Naive thymus-derived CD8-positive, alpha-beta T cell (primary cell): Measurements from ENCODE around the gene ATCAY. TPM values are rescaled to one million over a fixed set of nuclear protein-coding genes. Genes with fewer than 3 reads are reported as not detected.
"Not testable (repeated sequence)": the region's sequence is repeated elsewhere in the genome, so short reads cannot be mapped to it uniquely, and the experiment has no call there.

ENCODE experiments used
- ATAC-seq, 2 donors: fragments of 150-1000 bp; cut with Tn5 transposase in 1 of 2; sonication (Bioruptor Pico), chemical (Tn5 transposase) in 1 of 2; 1 replicate in 1 of 2; 2 replicates in 1 of 2; pipeline ENCODE4 v1.10.0; 2021; ENCODE audit warnings: mild to moderate bottlenecking in 2 of 2, moderate library complexity in 2 of 2
- POLR2A ChIA-PET: fragments of 350-600 bp; sonication (Branson Sonifier 250); formaldehyde crosslinking; loops from one replicate; lab custom pipeline; 2021; ENCODE audit warnings: antibody characterized with exemption; lab: Charles Lee
- DNase-seq, 10 donors: peaks; one replicate each; pipeline versions ENCODE4 v3.0.0 to v3.0.0-alpha.2; 2020 to 2022
- H3K27ac Mint-ChIP-seq, 10 donors: one replicate each; pipeline ENCODE4 v1.8.0; 2020 to 2022; ENCODE audit warnings: mild to moderate bottlenecking in 10 of 10, mixed read lengths in 10 of 10, moderate library complexity in 4 of 10, inconsistent platforms in 1 of 10
- H3K27me3 Mint-ChIP-seq, 5 donors: one replicate each; pipeline ENCODE4 v1.8.0; 2021 to 2022; ENCODE audit warnings: mixed read lengths in 5 of 5
- H3K36me3 Mint-ChIP-seq, 3 donors: one replicate each; pipeline ENCODE4 v1.8.0; 2020 to 2022; ENCODE audit warnings: mixed read lengths in 3 of 3, mild to moderate bottlenecking in 2 of 3, inconsistent platforms in 1 of 3
- H3K4me1 Mint-ChIP-seq, 4 donors: one replicate each; pipeline ENCODE4 v1.8.0; 2021 to 2022; ENCODE audit warnings: mixed read lengths in 4 of 4
- H3K4me3 Mint-ChIP-seq, 10 donors: one replicate each; pipeline ENCODE4 v1.8.0; 2020 to 2022; ENCODE audit warnings: mild to moderate bottlenecking in 10 of 10, mixed read lengths in 10 of 10, moderate library complexity in 6 of 10, inconsistent platforms in 1 of 10
- H3K9me3 Mint-ChIP-seq, 9 donors: one replicate each; pipeline ENCODE4 v1.8.0; 2020 to 2022; ENCODE audit warnings: mixed read lengths in 9 of 9, mild to moderate bottlenecking in 3 of 9, inconsistent platforms in 1 of 9, moderate library complexity in 1 of 9
- polyA plus RNA-seq, 3 donors: library from polyadenylated mRNA; unstranded; fragments of 300-500 nt; fragmentation: Illumina TruSeq; gene quantifications; one replicate each; pipeline ENCODE4 v1.2.3, GENCODE V29; 2021
- total RNA-seq, 8 experiments: library from RNA in 2 of 8; stranded (reverse) in 2 of 8; gene quantifications; one replicate each; pipeline ENCODE4 v1.2.3 and lab custom pipeline; 2021 to 2026

Gene ATCAY
- total and polyA plus RNA-seq, 5 experiments from 2014 or later: 1.5 TPM; not detected in 4

DNA sequence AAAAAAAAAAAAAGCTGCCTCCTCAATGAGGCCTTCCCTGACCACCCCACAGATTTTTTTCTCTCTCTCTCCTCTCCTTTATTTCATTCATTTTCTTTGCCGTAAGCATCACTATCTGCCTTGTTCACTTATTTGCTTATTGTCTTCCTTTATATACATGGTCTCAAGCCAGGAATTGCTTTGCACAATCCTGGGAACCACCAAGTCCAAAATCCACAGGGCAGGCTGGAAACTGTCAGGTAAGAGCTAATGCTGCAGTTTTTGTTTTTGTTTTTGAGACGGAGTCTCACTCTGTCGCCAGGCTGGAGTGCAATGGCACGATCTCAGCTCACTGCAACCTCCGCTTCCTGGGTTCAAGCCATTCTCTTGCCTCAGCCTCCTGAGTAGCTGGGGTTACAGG, 14.5 kb downstream of the ATCAY start:
- not testable (repeated sequence) for ATAC-seq

DNA sequence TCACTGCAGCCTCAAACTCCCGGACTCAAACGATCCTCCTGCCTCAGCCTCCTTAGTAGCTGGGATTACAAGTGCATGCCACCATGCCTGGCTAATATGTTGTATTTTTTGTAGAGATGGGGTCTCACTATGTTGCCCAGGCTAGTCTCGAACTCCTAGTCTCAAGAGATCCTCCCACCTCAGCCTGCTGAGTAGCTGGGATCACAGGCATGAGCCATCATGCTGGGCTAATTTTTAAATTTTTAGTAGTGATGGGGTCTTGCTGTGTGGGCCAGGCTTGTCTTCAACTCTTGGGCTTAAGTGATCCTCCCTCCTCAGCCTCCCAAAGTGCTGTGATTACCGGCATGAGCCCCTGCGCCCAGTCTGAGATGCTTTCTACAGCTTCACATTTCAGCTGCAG, 15.3 kb downstream of the ATCAY start:
- Mint-ChIP-seq H3K36me3 (no peaks in the 10 kb centered on the region), H3K4me3 (no peak overlapping the region), H3K9me3 (peaks cover 0 to 4% (median 2%) of the 10 kb centered on the region in 9 donors), H3K27ac (peak overlapping the region in 1 of 10 donors; percentile 74), H3K4me1 (peaks cover 4 to 8% (median 6%) of the 10 kb centered on the region in 4 donors), H3K27me3 (peaks cover 0 to 7% (median 2%) of the 10 kb centered on the region in 5 donors)
- no peak for DNase-seq
- no peak for ATAC-seq
- POLR2A ChIA-PET: no interaction called here

More for the DNA sequence above, 14.5 kb downstream of the ATCAY start:
- H3K9me3 Mint-ChIP-seq, H3K27me3 Mint-ChIP-seq, H3K36me3 Mint-ChIP-seq, DNase-seq, H3K4me1 Mint-ChIP-seq, H3K27ac Mint-ChIP-seq, H3K4me3 Mint-ChIP-seq, POLR2A ChIA-PET: not testable (repeated sequence)

DNA sequence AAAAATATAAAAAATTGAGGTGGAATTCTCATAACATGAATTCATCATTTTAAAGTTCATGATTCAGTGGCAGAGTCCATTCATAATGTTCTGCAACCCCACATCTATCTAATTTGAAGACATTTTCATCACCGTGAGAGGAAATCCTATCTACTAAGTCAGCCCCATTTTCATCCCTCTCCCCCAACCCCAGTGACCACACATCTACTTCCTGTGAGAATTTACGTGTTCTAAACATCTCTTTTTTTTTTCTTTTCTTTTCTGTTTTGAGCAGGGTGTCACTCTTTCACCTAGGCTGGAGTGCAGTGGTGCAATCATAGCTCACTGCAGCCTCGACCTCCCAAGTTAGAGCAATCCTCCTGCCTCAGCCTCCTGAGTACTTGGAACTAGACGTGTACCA, 17.5 kb downstream of the ATCAY start:
- Mint-ChIP-seq H3K36me3 (no peaks in the 10 kb centered on the region), H3K9me3 (peaks cover 0 to 4% (median 2%) of the 10 kb centered on the region in 9 donors), H3K27me3 (peaks cover 0 to 8% (median 2%) of the 10 kb centered on the region in 5 donors), H3K4me3 (peak overlapping the region in 1 of 10 donors; percentile 48), H3K4me1 (peaks cover 4 to 8% (median 6%) of the 10 kb centered on the region in 4 donors), H3K27ac (peak overlapping the region in 1 of 10 donors; percentile 67)
- ATAC-seq (peak in 1 of 2 donors; percentile 63), DNase-seq (peak in 4 of 10 donors; percentile 17 to 31 (median 24))
- POLR2A ChIA-PET: no interaction called here

DNA sequence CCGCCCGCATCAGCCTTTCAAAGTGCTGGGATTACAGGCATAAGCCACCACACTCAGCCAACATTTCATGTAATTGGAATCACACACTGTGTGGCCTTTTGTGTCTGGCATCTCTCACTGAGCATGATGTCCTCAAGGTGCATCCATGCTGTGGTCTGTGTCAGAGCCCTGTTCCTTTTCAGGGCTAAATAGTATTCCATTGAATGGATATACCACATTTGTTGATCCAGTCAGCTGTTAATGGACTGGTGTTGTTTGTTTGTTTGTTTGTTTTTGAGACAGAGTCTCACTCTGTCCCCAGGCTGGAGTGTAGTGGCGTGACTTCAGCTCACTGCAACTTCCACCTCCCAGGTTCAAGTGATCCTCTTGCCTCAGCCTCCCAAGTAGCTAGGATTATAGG, 17.9 kb downstream of the ATCAY start:
- POLR2A ChIA-PET: interaction anchor here (0.6 kb wide), 1 partner anchor 65 kb away, joined by 6 read pairs; no protein-coding TSS in a partner anchor
- H3K4me3 Mint-ChIP-seq: no peak overlapping the region
- peak overlapping the region in 1 of 10 donors; percentile 67 for H3K27ac Mint-ChIP-seq
- DNase-seq (no peak), ATAC-seq (no peak)
- peaks cover 0 to 4% (median 2%) of the 10 kb centered on the region in 9 donors for H3K9me3 Mint-ChIP-seq
- no peaks in the 10 kb centered on the region for H3K36me3 Mint-ChIP-seq
- H3K4me1 Mint-ChIP-seq: peaks cover 4 to 8% (median 6%) of the 10 kb centered on the region in 4 donors
- H3K27me3 Mint-ChIP-seq: peaks cover 0 to 8% (median 2%) of the 10 kb centered on the region in 5 donors

DNA sequence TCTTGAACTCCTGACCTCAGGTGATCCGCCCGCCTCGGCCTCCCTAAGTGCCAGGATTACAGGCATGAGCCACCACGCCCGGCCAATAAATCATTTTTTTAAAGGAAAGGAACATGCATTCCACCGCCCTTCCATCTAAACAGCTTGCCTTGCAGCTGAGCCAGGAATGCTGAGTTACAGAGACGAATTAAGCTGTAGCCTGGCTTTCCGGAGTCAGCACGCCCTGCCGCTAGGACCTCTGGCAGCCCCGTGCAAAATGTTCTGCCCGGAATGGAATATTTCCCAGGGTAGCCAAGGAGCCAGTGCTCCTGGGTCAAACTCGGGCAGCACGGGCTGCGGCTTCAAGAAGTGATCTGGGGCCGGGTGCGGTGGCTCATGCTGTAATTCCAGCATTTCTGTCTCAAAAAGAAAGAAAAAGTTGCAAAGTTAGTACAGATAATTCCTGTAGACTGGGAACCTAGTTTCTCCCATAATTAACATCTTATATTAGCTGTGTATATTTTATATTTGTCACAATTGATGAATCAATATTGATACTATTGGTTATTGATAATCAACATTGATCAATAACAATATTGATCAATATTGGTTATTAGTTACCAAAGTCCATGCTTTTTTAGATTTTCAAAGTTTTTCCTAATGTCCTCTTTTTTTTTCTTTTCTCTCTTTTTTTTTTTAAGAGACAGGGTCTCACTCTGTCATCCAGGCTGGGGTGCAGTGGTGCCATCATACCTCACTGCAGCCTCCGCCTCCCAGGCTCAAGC, 19.2 kb downstream of the ATCAY start:
- Mint-ChIP-seq H3K36me3 (no peaks in the 10 kb centered on the region), H3K27ac (no peak overlapping the region), H3K4me1 (peaks cover 4 to 8% (median 6%) of the 10 kb centered on the region in 4 donors), H3K4me3 (no peak overlapping the region), H3K27me3 (peaks cover 0 to 8% (median 4%) of the 10 kb centered on the region in 5 donors), H3K9me3 (peaks cover 0 to 4% (median 2%) of the 10 kb centered on the region in 9 donors)
- DNase-seq: no peak
- ATAC-seq: no peak
- POLR2A ChIA-PET: no interaction called here

DNA sequence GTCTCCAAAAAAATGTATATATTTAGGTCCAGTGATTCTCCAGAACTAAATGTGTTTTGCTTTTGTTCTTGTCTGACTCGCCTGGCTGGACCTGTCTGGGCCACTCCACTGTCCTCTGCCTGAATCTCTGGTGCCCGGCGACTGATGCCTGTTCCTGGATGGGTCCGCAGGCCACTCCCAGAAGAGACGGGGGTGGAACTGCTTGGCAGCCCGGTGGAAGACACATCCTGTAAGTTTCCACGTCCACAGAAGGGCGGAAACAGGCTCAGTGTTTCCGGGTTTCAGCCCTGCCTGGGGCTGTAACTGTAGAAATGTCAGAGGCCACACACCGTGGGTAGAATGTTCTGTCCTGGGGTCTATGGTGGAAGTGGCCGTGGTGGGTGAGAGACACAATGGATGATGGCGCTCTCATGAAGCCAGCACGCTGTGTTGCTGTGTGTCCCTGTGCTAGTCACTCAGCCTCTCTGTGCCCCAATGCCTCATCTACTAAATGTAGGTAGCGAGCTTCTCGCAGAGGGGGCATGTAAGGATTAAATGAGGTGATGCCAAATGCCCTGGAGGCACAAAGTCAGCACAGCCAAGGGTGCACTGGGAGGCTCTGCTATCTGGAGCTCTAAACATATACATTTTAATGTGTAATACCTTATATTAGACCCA, 22.0 kb downstream of the ATCAY start:
- POLR2A ChIA-PET: no interaction called here

DNA sequence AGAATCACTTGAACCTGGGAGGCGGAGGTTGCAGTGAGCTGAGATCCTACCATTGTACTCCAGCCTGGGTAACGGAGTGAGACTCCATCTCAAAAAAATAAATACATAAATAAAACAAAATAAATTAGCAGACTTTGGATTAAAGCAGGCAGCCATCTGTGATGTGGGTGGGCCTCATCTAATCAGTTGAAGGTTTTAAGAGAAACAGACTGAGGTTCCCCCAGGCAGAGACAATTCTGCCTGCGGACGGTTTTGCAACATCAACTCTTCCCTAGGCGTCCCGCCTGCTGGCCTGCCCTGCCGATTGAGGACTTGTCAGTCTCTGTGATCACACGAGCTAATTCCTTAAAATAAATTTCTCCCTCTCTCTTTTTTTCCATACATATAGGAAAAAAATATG, 23.7 kb downstream of the ATCAY start:
- Mint-ChIP-seq H3K4me1 (no peaks in the 10 kb centered on the region), H3K27me3 (peaks cover 0 to 8% (median 2%) of the 10 kb centered on the region in 5 donors), H3K4me3 (no peak overlapping the region), H3K27ac (peak overlapping the region in 1 of 10 donors; percentile 13), H3K9me3 (peaks cover 0 to 2% (median 0%) of the 10 kb centered on the region in 9 donors), H3K36me3 (no peaks in the 10 kb centered on the region)
- no peak for ATAC-seq
- DNase-seq: no peak
- POLR2A ChIA-PET: no interaction called here

More for the DNA sequence above, 22.0 kb downstream of the ATCAY start:
- DNase-seq (no peak), ATAC-seq (no peak)
- Mint-ChIP-seq H3K9me3 (peaks cover 0 to 4% (median 2%) of the 10 kb centered on the region in 9 donors), H3K36me3 (no peaks in the 10 kb centered on the region), H3K27ac (no peak overlapping the region), H3K27me3 (peaks cover 0 to 8% (median 3%) of the 10 kb centered on the region in 5 donors), H3K4me1 (peaks cover 4 to 8% (median 6%) of the 10 kb centered on the region in 4 donors), H3K4me3 (no peak overlapping the region)

DNA sequence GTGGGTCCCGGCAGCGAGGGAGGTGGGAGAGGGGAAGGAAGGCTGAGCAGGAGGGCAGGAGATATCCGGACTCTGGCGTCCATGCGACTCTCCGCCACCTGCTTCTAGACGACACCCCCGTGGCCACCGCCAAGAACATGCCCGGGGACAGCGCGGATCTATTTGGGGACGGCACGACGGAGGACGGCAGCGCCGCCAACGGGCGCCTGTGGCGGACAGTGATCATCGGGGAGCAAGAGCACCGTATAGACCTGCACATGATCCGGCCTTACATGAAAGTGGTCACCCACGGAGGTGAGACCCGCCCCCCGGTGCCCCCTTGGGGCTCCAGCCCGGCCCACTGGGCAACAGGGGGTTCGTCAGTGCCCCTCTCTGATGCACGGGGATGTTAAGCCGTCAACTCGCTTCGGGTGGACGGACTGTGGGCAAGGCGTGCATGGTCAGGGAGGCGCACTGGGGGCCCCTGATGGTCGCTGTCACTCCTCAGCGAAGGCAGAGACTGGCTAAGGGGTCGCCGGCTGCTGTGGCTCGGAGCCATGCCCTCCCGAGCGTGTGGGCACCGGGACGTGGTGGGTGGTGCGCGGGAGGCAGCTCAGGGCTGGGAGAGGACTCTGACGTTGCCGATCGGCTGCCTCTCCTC, 27.3 kb downstream of the ATCAY start:
- H3K4me3 Mint-ChIP-seq: no peak overlapping the region
- H3K27me3 Mint-ChIP-seq: peaks cover 0 to 3% (median 2%) of the 10 kb centered on the region in 5 donors
- H3K36me3 Mint-ChIP-seq: peaks cover 0 to 5% (median 0%) of the 10 kb centered on the region in 3 donors
- no peak overlapping the region for H3K27ac Mint-ChIP-seq
- H3K9me3 Mint-ChIP-seq: peaks cover 0 to 11% (median 0%) of the 10 kb centered on the region in 9 donors
- H3K4me1 Mint-ChIP-seq: no peaks in the 10 kb centered on the region
- ATAC-seq (no peak), DNase-seq (no peak)
- POLR2A ChIA-PET: no interaction called here

DNA sequence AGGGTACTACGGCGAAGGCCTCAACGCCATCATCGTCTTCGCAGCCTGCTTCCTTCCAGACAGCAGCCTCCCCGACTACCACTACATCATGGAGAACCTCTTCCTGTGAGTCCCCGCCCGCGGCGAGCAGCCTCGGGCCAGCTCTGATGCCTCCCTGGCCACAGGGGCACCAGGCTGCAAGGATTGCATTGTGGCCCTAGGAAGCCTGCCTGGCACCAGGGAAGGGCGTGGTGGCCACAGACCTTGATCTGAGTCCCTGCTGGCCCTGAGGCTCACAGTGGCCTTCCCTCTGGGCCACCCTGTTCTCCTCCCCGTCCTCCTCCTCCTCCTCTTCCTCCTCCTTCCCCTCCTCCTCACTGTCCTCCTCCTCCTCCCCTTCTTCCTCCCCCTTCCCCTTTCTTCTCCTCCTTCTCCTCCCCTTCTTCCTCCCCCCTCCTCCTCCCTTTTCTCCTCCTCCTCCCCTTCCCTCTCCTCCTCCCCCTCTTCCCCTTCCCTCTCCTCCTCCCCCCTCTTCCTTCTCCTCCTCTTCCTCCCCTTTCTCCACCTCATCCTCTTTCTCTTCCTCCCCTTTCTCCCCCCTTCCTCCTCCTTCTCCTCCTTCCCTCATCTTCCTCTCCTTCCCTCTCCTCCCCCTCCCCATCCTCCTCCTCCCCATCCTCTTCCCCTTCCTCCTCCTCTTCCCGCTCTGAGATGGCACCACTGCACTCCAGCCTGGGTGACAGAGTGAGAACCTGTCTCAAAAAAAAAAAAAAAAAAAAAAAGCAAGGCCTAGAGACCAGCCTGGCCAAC, 28.0 kb downstream of the ATCAY start:
- no peaks in the 10 kb centered on the region for H3K4me1 Mint-ChIP-seq
- POLR2A ChIA-PET: no interaction called here
- no peak overlapping the region for H3K27ac Mint-ChIP-seq

DNA sequence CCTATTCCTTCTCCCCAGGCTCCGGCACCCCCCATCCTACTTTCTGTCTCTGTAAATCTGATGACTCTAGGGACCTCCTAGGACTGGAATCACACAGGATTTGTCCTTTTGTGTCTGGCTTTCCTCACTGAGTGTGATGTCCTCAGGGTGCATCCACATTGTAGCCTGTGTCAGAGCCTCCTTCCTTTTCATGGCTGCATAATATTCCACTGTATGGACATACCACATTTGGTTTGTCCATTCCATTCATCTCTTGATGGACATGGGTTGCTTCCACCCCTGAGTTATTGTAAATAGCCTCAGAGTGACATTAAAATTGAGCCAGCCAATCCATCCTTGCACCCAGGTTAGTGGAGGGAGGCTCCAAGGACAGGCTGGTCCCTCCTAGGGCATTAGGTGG, 29.6 kb downstream of the ATCAY start:
- POLR2A ChIA-PET: no interaction called here
- no peak for DNase-seq
- peaks cover 0 to 3% (median 0%) of the 10 kb centered on the region in 5 donors for H3K27me3 Mint-ChIP-seq
- ATAC-seq: no peak
- peaks cover 0 to 5% (median 0%) of the 10 kb centered on the region in 3 donors for H3K36me3 Mint-ChIP-seq
- no peak overlapping the region for H3K27ac Mint-ChIP-seq
- no peaks in the 10 kb centered on the region for H3K4me1 Mint-ChIP-seq
- H3K9me3 Mint-ChIP-seq: peaks cover 0 to 11% (median 0%) of the 10 kb centered on the region in 9 donors
- H3K4me3 Mint-ChIP-seq: no peak overlapping the region

More for the DNA sequence above, 28.0 kb downstream of the ATCAY start:
- H3K9me3 Mint-ChIP-seq: peaks cover 0 to 11% (median 0%) of the 10 kb centered on the region in 9 donors
- H3K36me3 Mint-ChIP-seq: peaks cover 0 to 5% (median 0%) of the 10 kb centered on the region in 3 donors
- DNase-seq: no peak
- H3K4me3 Mint-ChIP-seq: no peak overlapping the region
- peaks cover 0 to 3% (median 2%) of the 10 kb centered on the region in 5 donors for H3K27me3 Mint-ChIP-seq
- no peak for ATAC-seq

DNA sequence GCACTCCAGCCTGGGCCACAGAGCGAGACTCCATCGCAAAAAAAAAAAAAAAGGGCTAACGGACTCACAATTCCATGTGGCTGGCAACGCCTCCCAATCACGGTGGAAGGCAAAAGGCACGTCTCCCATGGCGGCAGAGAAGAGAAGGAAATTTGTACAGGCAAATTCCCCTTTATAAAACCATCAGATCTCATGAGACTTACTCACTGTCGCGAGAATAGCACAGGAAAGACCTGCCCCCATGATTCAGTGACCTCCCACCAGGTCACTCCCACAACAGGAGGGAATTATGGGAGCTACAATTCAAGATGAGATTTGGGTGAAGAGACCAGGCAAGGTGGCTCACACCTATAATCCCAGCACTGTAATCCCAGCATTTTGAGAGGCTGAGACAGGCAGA, 33.7 kb downstream of the ATCAY start:
- POLR2A ChIA-PET: no interaction called here
- DNase-seq (no peak), ATAC-seq (no peak)
- H3K4me3 Mint-ChIP-seq: no peak overlapping the region
- H3K36me3 Mint-ChIP-seq: peaks cover 0 to 5% (median 0%) of the 10 kb centered on the region in 3 donors
- H3K27me3 Mint-ChIP-seq: peaks cover 0 to 9% (median 7%) of the 10 kb centered on the region in 5 donors
- H3K9me3 Mint-ChIP-seq: peaks cover 0 to 11% (median 0%) of the 10 kb centered on the region in 9 donors
- H3K4me1 Mint-ChIP-seq: no peaks in the 10 kb centered on the region
- no peak overlapping the region for H3K27ac Mint-ChIP-seq

DNA sequence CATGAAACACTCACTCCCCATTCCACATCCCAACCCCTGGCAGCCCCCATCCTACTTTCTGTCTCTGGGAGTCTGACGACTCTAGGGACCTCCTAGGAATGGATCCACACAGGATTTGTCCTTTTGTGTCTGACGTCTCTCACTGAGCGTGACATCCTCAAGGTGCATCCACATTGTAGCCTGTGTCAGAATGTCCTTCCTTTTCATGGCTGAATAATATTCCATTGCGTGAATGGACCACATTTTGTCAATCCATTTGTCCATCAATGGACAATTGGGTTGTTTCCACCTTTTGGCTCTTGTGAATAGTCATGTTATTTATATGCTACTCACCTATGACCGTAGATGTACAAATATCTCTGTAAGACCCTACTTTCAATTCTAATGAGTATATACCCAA, 35.5 kb downstream of the ATCAY start:
- peaks cover 0 to 13% (median 7%) of the 10 kb centered on the region in 5 donors for H3K27me3 Mint-ChIP-seq
- H3K27ac Mint-ChIP-seq: no peak overlapping the region
- H3K9me3 Mint-ChIP-seq: peaks cover 0 to 3% (median 0%) of the 10 kb centered on the region in 9 donors
- H3K36me3 Mint-ChIP-seq: peaks cover 0 to 5% (median 0%) of the 10 kb centered on the region in 3 donors
- POLR2A ChIA-PET: no interaction called here
- no peak overlapping the region for H3K4me3 Mint-ChIP-seq
- H3K4me1 Mint-ChIP-seq: no peaks in the 10 kb centered on the region
- ATAC-seq (no peak), DNase-seq (no peak)
